Measurements from ENCODE around the gene TRAF1.

Gene TRAF1

GRCh38 chr9:120917929-120918762, 8.4 kb downstream of the TRAF1 start:
- CTCF ChIA-PET, result no interaction called here
- POLR2A ChIA-PET, result interaction anchor here (0.7 kb wide), 1 partner anchor 40 kb away, joined by 3 read pairs; the partner anchor contains the start of gene PHF19
- no peak for DNase-seq (ENCODE audit: extremely low spot score)
- TF ChIP-seq LEF1 (IDR thresholded peaks at IDR 0.05; ENCODE audit: borderline replicate concordance), result no peak
- TF ChIP-seq TARDBP (IDR thresholded peaks at IDR 0.05), result no peak
- TF ChIP-seq CTBP1 (IDR thresholded peaks at IDR 0.05; ENCODE audit: borderline replicate concordance), result no peak
- no peak for TF ChIP-seq ARNT (IDR thresholded peaks at IDR 0.05)
- TF ChIP-seq NFRKB (IDR thresholded peaks at IDR 0.05), result no peak
- TF ChIP-seq PKNOX1 (IDR thresholded peaks at IDR 0.05), result no peak
- TF ChIP-seq SP1 (IDR thresholded peaks at IDR 0.05), result no peak
- TF ChIP-seq FOXM1 (IDR thresholded peaks at IDR 0.05; ENCODE audit: borderline replicate concordance), result no peak
- no peak for TF ChIP-seq HDGF (IDR thresholded peaks at IDR 0.05; ENCODE audit: borderline replicate concordance)
- TF ChIP-seq BHLHE40 (IDR thresholded peaks at IDR 0.05; ENCODE audit: borderline replicate concordance), result no peak
- TF ChIP-seq L3MBTL2 (conservative IDR thresholded peaks at IDR 0.05), result no peak
- no peak for TF ChIP-seq FOXA1 (IDR thresholded peaks at IDR 0.05)
- TF ChIP-seq ZNF384 (IDR thresholded peaks at IDR 0.05), result no peak
- no peak for TF ChIP-seq SUZ12 (IDR thresholded peaks at IDR 0.05)
- TF ChIP-seq ELF4 (IDR thresholded peaks at IDR 0.05), result no peak
- TF ChIP-seq FOXK2 (IDR thresholded peaks at IDR 0.05), result no peak

GRCh38 chr9:120916991-120917880, 9.4 kb downstream of the TRAF1 start:
- TF ChIP-seq SUZ12 (IDR thresholded peaks at IDR 0.05) (no peak), FOXK2 (IDR thresholded peaks at IDR 0.05) (no peak), SP1 (IDR thresholded peaks at IDR 0.05) (no peak), NFRKB (IDR thresholded peaks at IDR 0.05) (no peak), HDGF (IDR thresholded peaks at IDR 0.05; ENCODE audit: borderline replicate concordance) (no peak), ZNF384 (IDR thresholded peaks at IDR 0.05) (no peak), ELF4 (IDR thresholded peaks at IDR 0.05) (no peak), LEF1 (IDR thresholded peaks at IDR 0.05; ENCODE audit: borderline replicate concordance) (no peak), FOXA1 (IDR thresholded peaks at IDR 0.05) (no peak), ARNT (IDR thresholded peaks at IDR 0.05) (no peak), BHLHE40 (IDR thresholded peaks at IDR 0.05; ENCODE audit: borderline replicate concordance) (no peak), PKNOX1 (IDR thresholded peaks at IDR 0.05) (no peak), TARDBP (IDR thresholded peaks at IDR 0.05) (no peak), L3MBTL2 (conservative IDR thresholded peaks at IDR 0.05) (no peak), CTBP1 (IDR thresholded peaks at IDR 0.05; ENCODE audit: borderline replicate concordance) (no peak), FOXM1 (IDR thresholded peaks at IDR 0.05; ENCODE audit: borderline replicate concordance) (no peak)
- ChIA-PET POLR2A (interaction anchor here (0.7 kb wide), 1 partner anchor 40 kb away, joined by 3 read pairs; the partner anchor contains the start of gene PHF19), CTCF (interaction anchor here (1.0 kb wide), 1 partner anchor 8 kb away, joined by 3 read pairs; no protein-coding TSS in a partner anchor)
- no peak for DNase-seq (ENCODE audit: extremely low spot score)

GRCh38 chr9:120916588-120916987, 10.0 kb downstream of the TRAF1 start:
- TF ChIP-seq SP1 (IDR thresholded peaks at IDR 0.05), result no peak
- no peak for TF ChIP-seq LEF1 (IDR thresholded peaks at IDR 0.05; ENCODE audit: borderline replicate concordance)
- TF ChIP-seq HDGF (IDR thresholded peaks at IDR 0.05; ENCODE audit: borderline replicate concordance), result no peak
- no peak for TF ChIP-seq FOXM1 (IDR thresholded peaks at IDR 0.05; ENCODE audit: borderline replicate concordance)
- TF ChIP-seq PKNOX1 (IDR thresholded peaks at IDR 0.05), result no peak
- TF ChIP-seq CTBP1 (IDR thresholded peaks at IDR 0.05; ENCODE audit: borderline replicate concordance), result no peak
- no peak for TF ChIP-seq SUZ12 (IDR thresholded peaks at IDR 0.05)
- TF ChIP-seq BHLHE40 (IDR thresholded peaks at IDR 0.05; ENCODE audit: borderline replicate concordance), result no peak
- no peak for TF ChIP-seq ARNT (IDR thresholded peaks at IDR 0.05)
- no peak for TF ChIP-seq NFRKB (IDR thresholded peaks at IDR 0.05)
- no peak for TF ChIP-seq L3MBTL2 (conservative IDR thresholded peaks at IDR 0.05)
- TF ChIP-seq ZNF384 (IDR thresholded peaks at IDR 0.05), result no peak
- no peak for TF ChIP-seq FOXK2 (IDR thresholded peaks at IDR 0.05)
- TF ChIP-seq FOXA1 (IDR thresholded peaks at IDR 0.05), result no peak
- TF ChIP-seq TARDBP (IDR thresholded peaks at IDR 0.05), result no peak
- no peak for TF ChIP-seq ELF4 (IDR thresholded peaks at IDR 0.05)
- CTCF ChIA-PET, result interaction anchor here (1.0 kb wide), 1 partner anchor 9 kb away, joined by 3 read pairs; no protein-coding TSS in a partner anchor
- no peak for DNase-seq (ENCODE audit: extremely low spot score)
- POLR2A ChIA-PET, result no interaction called here

GRCh38 chr9:120915854-120916470, 10.6 kb downstream of the TRAF1 start:
- POLR2A ChIA-PET, result no interaction called here
- CTCF ChIA-PET, result no interaction called here
- no peak for TF ChIP-seq FOXA1 (IDR thresholded peaks at IDR 0.05)
- no peak for TF ChIP-seq CTBP1 (IDR thresholded peaks at IDR 0.05; ENCODE audit: borderline replicate concordance)
- TF ChIP-seq L3MBTL2 (conservative IDR thresholded peaks at IDR 0.05), result no peak
- no peak for TF ChIP-seq TARDBP (IDR thresholded peaks at IDR 0.05)
- no peak for TF ChIP-seq SP1 (IDR thresholded peaks at IDR 0.05)
- TF ChIP-seq SUZ12 (IDR thresholded peaks at IDR 0.05), result no peak
- no peak for TF ChIP-seq ZNF384 (IDR thresholded peaks at IDR 0.05)
- TF ChIP-seq ARNT (IDR thresholded peaks at IDR 0.05), result no peak
- no peak for TF ChIP-seq PKNOX1 (IDR thresholded peaks at IDR 0.05)
- TF ChIP-seq LEF1 (IDR thresholded peaks at IDR 0.05; ENCODE audit: borderline replicate concordance), result no peak
- no peak for TF ChIP-seq FOXM1 (IDR thresholded peaks at IDR 0.05; ENCODE audit: borderline replicate concordance)
- TF ChIP-seq HDGF (IDR thresholded peaks at IDR 0.05; ENCODE audit: borderline replicate concordance), result no peak
- no peak for TF ChIP-seq NFRKB (IDR thresholded peaks at IDR 0.05)
- DNase-seq (ENCODE audit: extremely low spot score), result no peak
